ENCODE data around the gene GIPR. TPM values are rescaled to one million over a fixed set of nuclear protein-coding genes. Genes with fewer than 3 reads are reported as not detected.
"Not testable (repeated sequence)": the region's sequence is repeated elsewhere in the genome, so short reads cannot be mapped to it uniquely, and the experiment has no call there.

The GIPR gene
- total RNA-seq, 1 donor from 2014 or later: 5.0 TPM

- intact Hi-C loops (cut with DNase I): no loop called here
- no peak for DNase-seq (ENCODE audit: low spot score)
- ATAC-seq: no peak
These were observed 48.5 kb downstream of the GIPR start for GRCh38 chr19:45716359-45717130.

- intact Hi-C loops (cut with DNase I): no loop called here
- peak; percentile 98 for ATAC-seq
These were observed 49.3 kb downstream of the GIPR start for GRCh38 chr19:45717131-45717982.

GRCh38 chr19:45717983-45718650, 50.1 kb downstream of the GIPR start:
- intact Hi-C loops (cut with DNase I): no loop called here
- ATAC-seq (peak; percentile 0), DNase-seq (ENCODE audit: low spot score) (peak; percentile 67)

More at GRCh38 chr19:45717131-45717982, 49.3 kb downstream of the GIPR start:
- DNase-seq (ENCODE audit: low spot score): peak; percentile 99

GRCh38 chr19:45720065-45720464, 52.0 kb downstream of the GIPR start:
- DNase-seq (ENCODE audit: low spot score); ATAC-seq; intact Hi-C loops (cut with DNase I): not testable (repeated sequence)

GRCh38 chr19:45728683-45729082, 60.7 kb downstream of the GIPR start:
- ATAC-seq; intact Hi-C loops (cut with DNase I); DNase-seq (ENCODE audit: low spot score): not testable (repeated sequence)

GRCh38 chr19:45729800-45730290, 61.8 kb downstream of the GIPR start:
- ATAC-seq: no peak
- intact Hi-C loops (cut with DNase I): no loop called here
- DNase-seq (ENCODE audit: low spot score): no peak

GRCh38 chr19:45730368-45731288, 62.6 kb downstream of the GIPR start, which contains the start of gene FBXO46:
FBXO46 (minus strand) TSS chr19:45730896; CDS start chr19:45713495, 17,401 bp downstream.
- ATAC-seq (peak; percentile 99), DNase-seq (ENCODE audit: low spot score) (peak; percentile 97)
- intact Hi-C loops (cut with DNase I): no loop called here

Small RNA genes lying within 50 kb of the gene (microRNA-seq; reads per million reads assigned to microRNA genes)
- gene MIR330 (72.0 reads per million, percentile 53 among the genes with 10 or more reads in this experiment), gene MIR642A (not detected), gene MIR642B (not detected)

Other genes with a start within 250 kb of the GIPR start
- gene ERCC1, start 244.3 kb upstream of the GIPR start, total RNA-seq: 58.6 TPM
- 3.7 TPM for gene FOSB, start 200.2 kb upstream of the GIPR start, total RNA-seq
- gene RTN2, start 171.2 kb upstream of the GIPR start, total RNA-seq: 4.0 TPM
- 1.8 TPM for gene PPM1N, start 169.8 kb upstream of the GIPR start, total RNA-seq
- gene VASP, start 160.7 kb upstream of the GIPR start, total RNA-seq: 72.1 TPM
- 10.7 TPM for gene OPA3, start 83.4 kb upstream of the GIPR start, total RNA-seq
- gene GPR4, start 66.0 kb upstream of the GIPR start, total RNA-seq: 29.7 TPM
- 43.3 TPM for gene EML2, start 28.8 kb upstream of the GIPR start, total RNA-seq
- 209 TPM for gene SNRPD2, start 23.7 kb downstream of the GIPR start, total RNA-seq
- 10.9 TPM for gene QPCTL, start 24.4 kb downstream of the GIPR start, total RNA-seq
- gene FBXO46, start 62.7 kb downstream of the GIPR start, total RNA-seq: 23.6 TPM
- gene MEIOSIN, start 65.2 kb downstream of the GIPR start, total RNA-seq: not detected
- gene SIX5, start 101.0 kb downstream of the GIPR start, total RNA-seq: 26.3 TPM
- 77.9 TPM for gene DMPK, start 114.3 kb downstream of the GIPR start, total RNA-seq
- gene DMWD, start 124.6 kb downstream of the GIPR start, total RNA-seq: 57.4 TPM
- gene RSPH6A, start 147.1 kb downstream of the GIPR start, total RNA-seq: 0.18 TPM
- gene SYMPK, start 194.9 kb downstream of the GIPR start, total RNA-seq: 60.9 TPM
- not detected for gene FOXA3, start 196.1 kb downstream of the GIPR start, total RNA-seq
- 21.0 TPM for gene IRF2BP1, start 217.9 kb downstream of the GIPR start, total RNA-seq
- 8.6 TPM for gene MYPOP, start 234.4 kb downstream of the GIPR start, total RNA-seq
- gene NANOS2, start 246.6 kb downstream of the GIPR start, total RNA-seq: not detected